Mesodermal cell (in vitro differentiated cells): ENCODE data around the gene CHRM5.
"Not testable (repeated sequence)": the region's sequence is repeated elsewhere in the genome, so short reads cannot be mapped to it uniquely, and the experiment has no call there.

ENCODE experiments used
- H3K27ac ChIP-seq: 2 replicates; pipeline ENCODE4 v1.7.0; 2013; ENCODE audit warnings: mild to moderate bottlenecking, low read depth, low read length, moderate library complexity; ENCODE audit not compliant: severe bottlenecking
- H3K36me3 ChIP-seq: 2 replicates; pipeline ENCODE4 v1.7.1; 2013; ENCODE audit warnings: mild to moderate bottlenecking, low read length, moderate library complexity; ENCODE audit not compliant: control insufficient read depth, insufficient read depth
- H3K4me1 ChIP-seq: one replicate; pipeline ENCODE4 v1.7.1; 2013; ENCODE audit warnings: mild to moderate bottlenecking, low read length; ENCODE audit not compliant: insufficient read depth, control insufficient read depth, poor library complexity, severe bottlenecking
- H3K4me3 ChIP-seq: 2 replicates; pipeline ENCODE4 v1.7.0; 2013; ENCODE audit warnings: low read length, control low read depth, mild to moderate bottlenecking; ENCODE audit not compliant: insufficient read depth, poor library complexity, severe bottlenecking; ENCODE audit errors: extremely low read depth
- H3K9me3 ChIP-seq: 2 replicates; pipeline ENCODE4 v1.7.1; 2013; ENCODE audit warnings: mild to moderate bottlenecking, low read length, moderate library complexity; ENCODE audit not compliant: control insufficient read depth
- WGBS, 2 experiments: methylation state at CpG; one replicate each; pipeline ENCODE4 v1.1.5; 2013; ENCODE audit warnings: missing lambda C conversion rate in 2 of 2; ENCODE audit not compliant: insufficient coverage in 2 of 2; 5-methylcytosine and 5-hydroxymethylcytosine counted together

CHRM5 gene

DNA sequence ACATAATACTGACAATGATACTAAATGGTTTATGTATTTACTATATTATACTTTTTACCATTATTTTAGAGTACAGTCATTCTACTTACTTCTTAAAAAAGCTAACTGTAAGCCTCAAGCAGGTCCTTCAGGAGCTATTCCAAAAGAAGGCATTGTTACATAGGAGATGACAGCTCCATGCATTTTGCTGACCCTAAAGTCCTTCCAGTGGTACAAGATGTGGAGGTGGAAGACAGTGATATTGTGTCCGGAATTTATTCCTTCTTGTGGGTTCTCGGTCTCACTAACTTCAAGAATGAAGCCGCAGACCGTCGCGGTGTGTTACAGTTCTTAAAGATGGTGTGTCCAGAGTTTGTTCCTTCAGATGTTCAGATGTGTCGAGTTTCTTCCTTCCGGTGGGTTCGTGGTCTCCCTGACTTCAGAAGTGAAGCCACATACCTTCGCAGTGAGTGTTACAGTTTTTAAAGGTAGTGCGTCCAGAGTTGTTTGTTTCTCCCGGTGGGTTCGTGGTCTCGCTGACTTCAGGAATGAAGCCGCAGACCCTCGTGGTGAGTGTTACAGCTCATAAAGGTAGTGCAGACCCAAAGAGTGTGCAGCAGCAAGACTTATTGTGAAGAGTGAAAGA, 49.8 kb downstream of the CHRM5 start:
- H3K4me1 ChIP-seq: peaks cover 4% of the 10 kb centered on the region

DNA sequence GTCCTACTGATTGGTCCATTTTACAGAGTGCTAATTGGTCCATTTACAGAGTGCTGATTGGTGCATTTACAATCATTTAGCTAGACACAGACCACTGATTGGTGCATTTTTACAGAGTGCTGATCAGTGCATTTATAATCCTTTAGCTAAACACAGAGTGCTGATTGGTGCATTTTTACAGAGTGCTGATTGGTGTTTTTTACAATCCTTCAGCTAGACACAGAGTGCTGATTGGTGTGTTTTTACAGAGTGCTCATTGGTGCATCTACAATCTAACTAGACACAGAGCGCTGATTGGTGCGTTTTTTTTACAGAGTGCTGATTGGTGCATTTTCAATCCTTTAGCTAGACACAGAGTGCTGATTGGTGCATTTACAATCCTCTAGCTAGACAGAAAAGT, 50.4 kb downstream of the CHRM5 start:
- not testable (repeated sequence) for H3K36me3 ChIP-seq, H3K4me3 ChIP-seq, H3K9me3 ChIP-seq, H3K27ac ChIP-seq, H3K4me1 ChIP-seq
- WGBS, 2 experiments: 95 to 100% methylated on average over 2 of the region's 2 CpGs

More for the DNA sequence above, 49.8 kb downstream of the CHRM5 start:
- H3K4me3 ChIP-seq: no peak overlapping the region
- WGBS, 2 experiments: 93 to 94% methylated on average over 15 to 16 of the region's 16 CpGs
- no peak overlapping the region for H3K27ac ChIP-seq
- H3K9me3 ChIP-seq: no peaks in the 10 kb centered on the region
- H3K36me3 ChIP-seq: no peaks in the 10 kb centered on the region

GRCh38 chr15:34019369-34019990, 51.2 kb downstream of the CHRM5 start:
- WGBS, 2 experiments: 100% methylated on average over 2 of the region's 3 CpGs; no CpG with 5 or more reads in 1 of the 2 experiments
- no peaks in the 10 kb centered on the region for H3K9me3 ChIP-seq
- peaks cover 4% of the 10 kb centered on the region for H3K4me1 ChIP-seq
- H3K27ac ChIP-seq: no peak overlapping the region
- no peaks in the 10 kb centered on the region for H3K36me3 ChIP-seq
- H3K4me3 ChIP-seq: no peak overlapping the region

DNA sequence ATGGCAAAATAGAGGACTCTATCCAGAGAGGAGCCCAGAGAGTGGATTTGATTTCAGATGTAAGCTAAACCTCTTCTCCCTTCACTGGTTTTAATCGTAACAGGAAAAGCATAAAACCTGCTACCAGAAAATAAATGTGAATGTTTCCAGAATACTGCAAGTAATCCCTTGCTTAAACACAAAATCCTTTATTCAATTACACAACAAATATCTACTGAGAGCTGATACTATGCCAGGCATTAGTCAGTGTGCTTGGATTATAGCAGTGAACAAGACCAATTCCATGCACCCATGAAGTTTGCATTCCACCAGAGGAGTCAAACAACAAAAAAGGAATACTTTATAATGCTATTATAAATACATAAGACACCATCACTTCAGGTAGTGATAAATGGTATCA, 55.6 kb downstream of the CHRM5 start:
- Histone ChIP-seq H3K4me3 (no peak overlapping the region), H3K9me3 (peaks cover 5% of the 10 kb centered on the region), H3K36me3 (no peaks in the 10 kb centered on the region), H3K27ac (no peak overlapping the region), H3K4me1 (no peaks in the 10 kb centered on the region)
- no CpG with 5 or more reads among the region's 1 CpG for WGBS, 2 experiments

DNA sequence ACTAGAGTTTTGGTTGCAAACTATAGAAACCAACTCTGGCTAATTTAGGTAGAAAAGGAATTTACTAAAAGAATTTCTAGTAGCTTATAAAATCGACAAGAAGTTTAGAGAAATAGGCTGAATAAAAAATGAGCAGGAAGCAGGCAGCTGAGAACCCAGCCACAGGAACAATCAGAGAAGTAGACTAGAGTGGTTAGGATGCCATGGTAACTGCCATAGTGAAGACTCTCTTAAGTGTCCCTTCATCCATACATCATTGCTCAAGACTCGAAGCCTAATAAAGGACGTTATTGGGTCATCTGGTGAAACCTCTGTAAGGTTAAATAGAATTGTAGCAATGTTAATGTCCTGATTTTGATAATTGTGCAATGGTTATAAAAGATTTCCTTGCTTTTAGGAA, 57.0 kb downstream of the CHRM5 start:
- H3K9me3 ChIP-seq: peaks cover 5% of the 10 kb centered on the region
- no peak overlapping the region for H3K27ac ChIP-seq
- H3K36me3 ChIP-seq: no peaks in the 10 kb centered on the region
- WGBS, 2 experiments: 95 to 100% methylated on average over 3 of the region's 3 CpGs
- no peak overlapping the region for H3K4me3 ChIP-seq
- H3K4me1 ChIP-seq: no peaks in the 10 kb centered on the region

- H3K36me3 ChIP-seq: no peaks in the 10 kb centered on the region
- no peak overlapping the region for H3K27ac ChIP-seq
- H3K4me3 ChIP-seq: no peak overlapping the region
- H3K9me3 ChIP-seq: peaks cover 5% of the 10 kb centered on the region
- WGBS, 2 experiments: 75 to 82% methylated on average over 2 of the region's 3 CpGs
- H3K4me1 ChIP-seq: no peaks in the 10 kb centered on the region
Measured at GRCh38 chr15:34027606-34028005, 59.3 kb downstream of the CHRM5 start.

GRCh38 chr15:34031987-34032760, 63.9 kb downstream of the CHRM5 start:
- 68 to 100% methylated on average over 3 to 7 of the region's 10 CpGs for WGBS, 2 experiments
- Histone ChIP-seq H3K36me3 (no peaks in the 10 kb centered on the region), H3K4me1 (no peaks in the 10 kb centered on the region), H3K27ac (no peak overlapping the region), H3K9me3 (peaks cover 5% of the 10 kb centered on the region), H3K4me3 (no peak overlapping the region)

DNA sequence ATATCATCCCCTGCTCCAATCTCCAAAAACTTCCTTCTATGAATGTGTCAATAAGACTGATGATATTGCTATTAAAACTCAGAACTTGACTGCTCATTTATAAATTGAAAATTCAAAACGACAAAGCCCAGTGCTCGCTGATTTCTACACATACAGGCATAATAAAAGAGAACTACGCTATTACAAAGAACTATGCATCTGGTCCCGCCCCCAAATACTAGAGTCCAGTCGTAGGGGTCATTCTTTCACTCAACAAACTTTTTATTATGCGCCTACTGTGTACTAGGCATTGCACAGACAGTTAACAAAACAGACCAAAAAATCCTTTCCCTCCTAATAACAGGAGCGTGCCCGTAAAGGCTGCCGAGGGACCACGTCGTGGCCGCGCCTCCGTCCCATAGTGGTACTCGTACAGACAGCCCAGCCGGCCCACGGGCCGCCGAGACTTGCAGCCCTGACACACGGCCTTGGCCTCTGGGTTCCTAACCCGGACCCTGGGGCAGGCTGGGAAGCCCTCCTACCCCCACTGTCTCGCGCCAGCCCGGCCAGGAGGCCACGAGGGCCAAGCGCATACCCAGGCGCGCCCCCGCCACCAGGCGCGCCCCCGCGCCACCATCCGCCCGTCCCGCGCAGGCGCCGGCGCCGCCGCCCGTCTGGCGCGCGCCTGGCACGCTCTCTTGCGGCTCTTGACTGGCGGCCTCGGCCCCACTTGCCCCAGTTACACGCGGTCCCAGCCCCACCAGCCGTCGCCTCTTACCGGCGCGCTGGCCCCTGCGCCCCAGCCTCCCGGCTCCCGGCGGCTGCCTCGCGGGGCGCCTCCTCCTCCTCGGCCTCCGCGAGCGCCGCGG, 70.0 kb downstream of the CHRM5 start:
- no peaks in the 10 kb centered on the region for H3K9me3 ChIP-seq
- H3K27ac ChIP-seq: peak overlapping the region; percentile 84
- H3K36me3 ChIP-seq: no peaks in the 10 kb centered on the region
- peaks cover 5% of the 10 kb centered on the region for H3K4me1 ChIP-seq
- 1 to 2% methylated on average over 44 to 58 of the region's 70 CpGs for WGBS, 2 experiments
- peak overlapping the region; percentile 61 for H3K4me3 ChIP-seq

GRCh38 chr15:34038871-34039789, 70.8 kb downstream of the CHRM5 start, which contains the start of gene AVEN:
Gene AVEN, minus strand, starts transcription at chr15:34039204. Its CDS starts 158 bp downstream, at chr15:34039046.
- Histone ChIP-seq H3K9me3 (no peaks in the 10 kb centered on the region), H3K4me1 (peaks cover 9% of the 10 kb centered on the region), H3K36me3 (no peaks in the 10 kb centered on the region), H3K4me3 (peak within 1 kb of the TSS; percentile 61), H3K27ac (peak within 1 kb of the TSS; percentile 84)
- 2 to 3% methylated on average over 36 to 52 of the region's 82 CpGs for WGBS, 2 experiments

DNA sequence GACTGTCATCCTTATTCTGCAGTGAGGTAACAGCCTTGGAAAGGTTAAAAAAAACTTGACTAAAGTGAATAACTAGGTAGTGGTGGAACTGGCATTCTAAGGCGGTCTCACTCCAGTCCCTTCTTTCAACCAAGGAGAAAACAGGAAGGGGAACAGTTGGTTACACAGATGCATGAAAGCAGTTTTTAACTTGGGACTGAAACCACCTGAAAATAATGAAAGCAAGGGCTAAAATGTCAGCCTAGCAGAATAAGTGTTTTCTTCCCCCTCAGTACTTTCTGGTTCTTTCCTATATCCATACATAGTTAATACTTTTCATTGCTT, 71.5 kb downstream of the CHRM5 start:
- Histone ChIP-seq H3K36me3 (no peaks in the 10 kb centered on the region), H3K9me3 (no peaks in the 10 kb centered on the region), H3K27ac (no peak overlapping the region), H3K4me1 (peaks cover 9% of the 10 kb centered on the region), H3K4me3 (peak overlapping the region; percentile 61)
- no CpG with 5 or more reads among the region's 1 CpG for WGBS, 2 experiments
